ENCODE results near the gene CHST14. TPM values are rescaled to one million over a fixed set of nuclear protein-coding genes. Genes with fewer than 3 reads are reported as not detected.

Gene CHST14
- polyA plus RNA-seq, 2 of the 4 experiments (the other 2 are of a cell fraction): 8.6 to 11.0 TPM

DNA sequence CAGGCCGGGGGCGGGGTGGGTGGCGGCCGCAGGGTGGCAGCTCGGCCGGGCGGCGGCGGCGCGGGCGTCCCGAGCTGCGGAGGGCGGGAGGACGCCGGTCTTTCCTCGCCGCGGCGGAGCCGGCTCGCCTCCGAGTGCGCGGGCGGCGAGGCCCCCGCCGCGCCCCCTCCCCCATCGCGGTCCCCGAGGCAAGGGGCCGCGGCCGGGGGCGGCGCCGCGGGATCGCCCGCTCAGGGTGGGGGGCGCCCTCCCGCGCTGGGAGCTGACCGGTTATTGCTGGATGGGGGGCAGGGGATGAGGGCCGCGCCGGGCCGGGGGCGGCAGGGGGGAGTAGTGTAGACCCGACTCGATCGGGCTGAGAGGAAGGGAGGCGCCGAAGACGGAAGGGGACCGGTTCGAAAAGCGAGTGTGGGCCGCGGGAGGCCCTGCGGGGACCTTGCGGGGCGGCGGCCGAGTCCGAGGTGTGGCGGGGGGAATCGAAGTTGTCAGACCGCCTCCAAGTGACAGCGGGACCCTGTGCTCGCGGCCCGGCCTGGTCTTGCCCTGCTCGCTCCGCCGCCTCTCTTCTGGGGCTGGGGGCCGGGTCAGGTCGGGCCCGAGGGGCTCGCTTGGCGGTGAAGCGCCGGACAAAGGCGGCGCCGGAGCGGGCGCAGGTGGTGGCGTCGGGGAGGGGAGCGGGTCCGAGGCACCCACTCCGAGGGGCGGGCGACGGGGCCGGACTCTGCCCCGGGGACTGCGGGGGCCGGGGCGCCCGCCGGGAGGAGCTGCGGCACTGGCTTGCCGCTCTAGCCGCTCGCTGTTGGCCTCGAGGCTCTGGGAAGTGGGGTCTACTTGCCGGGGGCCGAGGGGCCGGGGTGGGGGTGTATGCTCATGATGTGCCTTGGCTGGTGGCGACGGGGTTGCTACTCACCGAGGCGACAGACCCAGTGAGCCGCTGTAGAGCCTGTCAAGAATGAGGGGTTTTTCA is 28.9 kb upstream of the CHST14 start:
- H3K4me1 ChIP-seq: peaks cover 14% of the 10 kb centered on the region; the same call in 1 of the 3 replicates
- peak overlapping the region; percentile 91 to 100 for H3K27ac ChIP-seq
- no peaks in the 10 kb centered on the region for H3K9me3 ChIP-seq
- POLR2A ChIA-PET: no interaction called here
- 89% methylated on average over 5 of the region's 119 CpGs for WGBS (ENCODE audit: missing lambda C conversion rate)
- CTCF ChIA-PET: interaction anchor here (0.6 to 4.1 kb wide), 6 partner anchors 11 to 328 kb away, joined by 3 to 18 read pairs (median 6); no protein-coding TSS in a partner anchor
- no peak for TF ChIP-seq NFE2L2 (conservative IDR thresholded peaks at IDR 0.05; ENCODE audit: low read length)
- TF ChIP-seq JUNB (IDR thresholded peaks at IDR 0.05): no peak
- TF ChIP-seq BHLHE40 (IDR thresholded peaks at IDR 0.05; ENCODE audit: low read depth, low read length): no peak
- no peak for TF ChIP-seq TFCP2L1 (CRISPR knock-in tag; IDR thresholded peaks at IDR 0.05)
- TF ChIP-seq NPAS2 (CRISPR knock-in tag; IDR thresholded peaks at IDR 0.05; ENCODE audit: borderline replicate concordance): no peak
- TF ChIP-seq FOSB (CRISPR knock-in tag; IDR thresholded peaks at IDR 0.05): no peak
- no peak for TF ChIP-seq CBX2 (IDR thresholded peaks at IDR 0.05; ENCODE audit: borderline replicate concordance, low read depth)
- TF ChIP-seq HEYL (CRISPR knock-in tag; IDR thresholded peaks at IDR 0.05): no peak
- TF ChIP-seq RFX5 (IDR thresholded peaks at IDR 0.05): no peak
- no peak for TF ChIP-seq HOXB13 (CRISPR knock-in tag; IDR thresholded peaks at IDR 0.05; ENCODE audit: low read depth)
- TF ChIP-seq HOXB5 (CRISPR knock-in tag; IDR thresholded peaks at IDR 0.05): no peak
- TF ChIP-seq POLR2AphosphoS2 (conservative IDR thresholded peaks at IDR 0.05; ENCODE audit: low read length): no peak
- TF ChIP-seq, protein P1, sequence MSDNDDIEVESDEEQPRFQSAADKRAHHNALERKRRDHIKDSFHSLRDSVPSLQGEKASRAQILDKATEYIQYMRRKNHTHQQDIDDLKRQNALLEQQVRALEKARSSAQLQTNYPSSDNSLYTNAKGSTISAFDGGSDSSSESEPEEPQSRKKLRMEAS (IDR thresholded peaks at IDR 0.05): no peak
- TF ChIP-seq, protein P2, sequence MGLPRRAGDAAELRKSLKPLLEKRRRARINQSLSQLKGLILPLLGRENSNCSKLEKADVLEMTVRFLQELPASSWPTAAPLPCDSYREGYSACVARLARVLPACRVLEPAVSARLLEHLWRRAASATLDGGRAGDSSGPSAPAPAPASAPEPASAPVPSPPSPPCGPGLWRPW (IDR thresholded peaks at IDR 0.05): no peak
- TF ChIP-seq FOXS1 (CRISPR knock-in tag; IDR thresholded peaks at IDR 0.05): no peak
- ATAC-seq: no peak
- no peak for FAIRE-seq
- peak overlapping the region; percentile 93 for H3K4me3 ChIP-seq
- H3K4me2 ChIP-seq: peak overlapping the region; percentile 97
- DNase-seq (ENCODE audit: low read depth in 1 of 2, low spot score in 1 of 2): no peak

DNA sequence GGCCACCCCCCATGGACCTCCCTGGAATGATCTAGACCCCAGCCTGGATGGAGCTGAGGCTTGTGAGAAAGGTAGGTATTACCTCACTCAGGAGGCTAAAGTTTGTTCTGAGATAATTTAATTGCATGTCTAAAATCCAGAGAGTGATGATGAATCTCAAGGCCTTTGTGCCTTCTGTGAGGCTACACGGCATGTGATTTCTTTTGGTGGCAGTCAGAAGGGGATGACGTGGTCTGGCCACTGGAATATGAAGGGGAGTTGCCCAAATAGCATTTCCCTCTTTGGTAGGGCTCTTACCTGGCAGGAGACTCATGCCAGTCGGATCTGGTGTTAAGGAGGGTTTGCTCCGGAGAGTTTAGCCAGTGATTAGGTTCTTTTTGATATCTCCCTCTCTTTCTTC is 27.5 kb upstream of the CHST14 start:
- 84% methylated on average over 4 of the region's 4 CpGs for WGBS (ENCODE audit: missing lambda C conversion rate)
- no peaks in the 10 kb centered on the region for H3K9me3 ChIP-seq
- no peak overlapping the region for H3K4me2 ChIP-seq
- no peak for DNase-seq (ENCODE audit: low read depth in 1 of 2, low spot score in 1 of 2)
- no peak overlapping the region for H3K4me3 ChIP-seq
- no peak overlapping the region for H3K27ac ChIP-seq
- peaks cover 6% of the 10 kb centered on the region; the same call in 1 of the 3 replicates for H3K4me1 ChIP-seq
- TF ChIP-seq JUN (IDR thresholded peaks at IDR 0.05) (no peak), HOXB5 (CRISPR knock-in tag; IDR thresholded peaks at IDR 0.05) (no peak), MAZ (IDR thresholded peaks at IDR 0.05; ENCODE audit: borderline replicate concordance, low read depth, low read length) (no peak), ESRRA (IDR thresholded peaks at IDR 0.05; ENCODE audit: borderline replicate concordance, low read length) (no peak), POLR2A (IDR thresholded peaks at IDR 0.05; ENCODE audit: low read length) (no peak), SMC3 (IDR thresholded peaks at IDR 0.05) (no peak), JUNB (IDR thresholded peaks at IDR 0.05) (no peak), NPAS2 (CRISPR knock-in tag; IDR thresholded peaks at IDR 0.05; ENCODE audit: borderline replicate concordance) (no peak), KDM1A (IDR thresholded peaks at IDR 0.05; ENCODE audit: low read depth) (no peak)
- TF ChIP-seq, protein P3, sequence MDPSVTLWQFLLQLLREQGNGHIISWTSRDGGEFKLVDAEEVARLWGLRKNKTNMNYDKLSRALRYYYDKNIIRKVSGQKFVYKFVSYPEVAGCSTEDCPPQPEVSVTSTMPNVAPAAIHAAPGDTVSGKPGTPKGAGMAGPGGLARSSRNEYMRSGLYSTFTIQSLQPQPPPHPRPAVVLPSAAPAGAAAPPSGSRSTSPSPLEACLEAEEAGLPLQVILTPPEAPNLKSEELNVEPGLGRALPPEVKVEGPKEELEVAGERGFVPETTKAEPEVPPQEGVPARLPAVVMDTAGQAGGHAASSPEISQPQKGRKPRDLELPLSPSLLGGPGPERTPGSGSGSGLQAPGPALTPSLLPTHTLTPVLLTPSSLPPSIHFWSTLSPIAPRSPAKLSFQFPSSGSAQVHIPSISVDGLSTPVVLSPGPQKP (IDR thresholded peaks at IDR 0.05; ENCODE audit: low read depth, low read length): no peak
- TF ChIP-seq, protein P4, sequence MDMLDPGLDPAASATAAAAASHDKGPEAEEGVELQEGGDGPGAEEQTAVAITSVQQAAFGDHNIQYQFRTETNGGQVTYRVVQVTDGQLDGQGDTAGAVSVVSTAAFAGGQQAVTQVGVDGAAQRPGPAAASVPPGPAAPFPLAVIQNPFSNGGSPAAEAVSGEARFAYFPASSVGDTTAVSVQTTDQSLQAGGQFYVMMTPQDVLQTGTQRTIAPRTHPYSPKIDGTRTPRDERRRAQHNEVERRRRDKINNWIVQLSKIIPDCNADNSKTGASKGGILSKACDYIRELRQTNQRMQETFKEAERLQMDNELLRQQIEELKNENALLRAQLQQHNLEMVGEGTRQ (IDR thresholded peaks at IDR 0.05): no peak
- TF ChIP-seq, protein P5, sequence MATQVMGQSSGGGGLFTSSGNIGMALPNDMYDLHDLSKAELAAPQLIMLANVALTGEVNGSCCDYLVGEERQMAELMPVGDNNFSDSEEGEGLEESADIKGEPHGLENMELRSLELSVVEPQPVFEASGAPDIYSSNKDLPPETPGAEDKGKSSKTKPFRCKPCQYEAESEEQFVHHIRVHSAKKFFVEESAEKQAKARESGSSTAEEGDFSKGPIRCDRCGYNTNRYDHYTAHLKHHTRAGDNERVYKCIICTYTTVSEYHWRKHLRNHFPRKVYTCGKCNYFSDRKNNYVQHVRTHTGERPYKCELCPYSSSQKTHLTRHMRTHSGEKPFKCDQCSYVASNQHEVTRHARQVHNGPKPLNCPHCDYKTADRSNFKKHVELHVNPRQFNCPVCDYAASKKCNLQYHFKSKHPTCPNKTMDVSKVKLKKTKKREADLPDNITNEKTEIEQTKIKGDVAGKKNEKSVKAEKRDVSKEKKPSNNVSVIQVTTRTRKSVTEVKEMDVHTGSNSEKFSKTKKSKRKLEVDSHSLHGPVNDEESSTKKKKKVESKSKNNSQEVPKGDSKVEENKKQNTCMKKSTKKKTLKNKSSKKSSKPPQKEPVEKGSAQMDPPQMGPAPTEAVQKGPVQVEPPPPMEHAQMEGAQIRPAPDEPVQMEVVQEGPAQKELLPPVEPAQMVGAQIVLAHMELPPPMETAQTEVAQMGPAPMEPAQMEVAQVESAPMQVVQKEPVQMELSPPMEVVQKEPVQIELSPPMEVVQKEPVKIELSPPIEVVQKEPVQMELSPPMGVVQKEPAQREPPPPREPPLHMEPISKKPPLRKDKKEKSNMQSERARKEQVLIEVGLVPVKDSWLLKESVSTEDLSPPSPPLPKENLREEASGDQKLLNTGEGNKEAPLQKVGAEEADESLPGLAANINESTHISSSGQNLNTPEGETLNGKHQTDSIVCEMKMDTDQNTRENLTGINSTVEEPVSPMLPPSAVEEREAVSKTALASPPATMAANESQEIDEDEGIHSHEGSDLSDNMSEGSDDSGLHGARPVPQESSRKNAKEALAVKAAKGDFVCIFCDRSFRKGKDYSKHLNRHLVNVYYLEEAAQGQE (IDR thresholded peaks at IDR 0.05): no peak
- POLR2A ChIA-PET: no interaction called here
- FAIRE-seq: no peak
- CTCF ChIA-PET: interaction anchor here (0.8 to 1.4 kb wide), 3 partner anchors 9 to 64 kb away, joined by 3 to 4 read pairs (median 3); no protein-coding TSS in a partner anchor
- no peak for ATAC-seq
